ENCODE data around the gene AK4.
A peak's percentile ranks its signal among the peaks of the same experiment; 100 is the strongest.

Gene AK4

DNA sequence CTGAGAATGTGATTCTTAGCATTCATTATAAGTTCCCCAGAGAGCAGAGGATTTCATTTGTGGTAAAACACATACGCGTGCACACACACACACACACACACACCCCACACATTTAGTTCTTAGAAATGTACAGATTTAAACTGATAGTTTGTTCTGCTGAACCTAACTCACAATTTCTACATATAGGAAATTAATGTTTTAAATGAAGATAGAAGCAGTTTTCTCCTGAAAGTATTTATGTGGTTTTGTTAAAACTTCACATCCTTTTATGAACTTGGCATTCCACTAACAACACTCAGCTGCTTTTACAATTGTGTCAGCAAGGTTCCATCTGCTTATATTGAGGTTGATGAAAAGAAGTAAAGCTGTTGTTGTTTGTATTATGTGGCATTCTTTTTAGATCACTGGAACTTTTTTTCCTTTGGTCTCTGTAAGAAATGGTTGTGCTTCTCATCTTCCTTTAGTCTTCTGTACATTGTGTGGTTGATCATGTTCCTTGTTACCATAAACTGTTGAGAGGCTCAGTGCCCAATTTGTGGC, 41.6 kb downstream of the AK4 start:
- TF ChIP-seq TAF1 (IDR thresholded peaks at IDR 0.05; ENCODE audit: borderline replicate concordance, low read depth, low read length) (no peak), POLR2A (IDR thresholded peaks at IDR 0.05; ENCODE audit: low read depth, low read length) (no peak), POLR2AphosphoS5 (IDR thresholded peaks at IDR 0.05; ENCODE audit: low read depth, low read length) (no peak)
- no peak for FAIRE-seq
- DNase-seq (ENCODE audit: insufficient read length), result no peak

DNA sequence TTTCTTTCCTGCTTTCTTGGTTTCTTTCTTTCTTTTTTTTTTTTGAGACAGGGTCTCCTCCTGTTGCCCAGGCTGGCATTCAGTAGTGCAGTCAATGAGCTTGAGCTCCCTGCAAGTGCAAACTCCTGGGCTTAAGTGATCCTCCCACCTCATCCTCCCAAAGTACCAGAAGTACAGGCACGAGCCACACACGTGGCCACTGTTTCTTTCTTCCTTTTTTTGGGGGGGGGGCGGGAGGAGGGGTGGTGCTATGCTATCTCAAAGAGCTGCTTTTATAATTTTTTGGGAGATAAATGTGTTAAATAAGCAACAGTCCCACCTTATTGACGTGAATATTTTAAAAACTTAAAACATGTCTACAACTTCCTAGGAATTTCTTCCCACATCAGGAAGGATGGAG, 42.2 kb downstream of the AK4 start:
- TF ChIP-seq POLR2A (IDR thresholded peaks at IDR 0.05; ENCODE audit: low read depth, low read length) (no peak), POLR2AphosphoS5 (IDR thresholded peaks at IDR 0.05; ENCODE audit: low read depth, low read length) (no peak), TAF1 (IDR thresholded peaks at IDR 0.05; ENCODE audit: borderline replicate concordance, low read depth, low read length) (no peak)
- DNase-seq (ENCODE audit: insufficient read length) (no peak), FAIRE-seq (no peak)

DNA sequence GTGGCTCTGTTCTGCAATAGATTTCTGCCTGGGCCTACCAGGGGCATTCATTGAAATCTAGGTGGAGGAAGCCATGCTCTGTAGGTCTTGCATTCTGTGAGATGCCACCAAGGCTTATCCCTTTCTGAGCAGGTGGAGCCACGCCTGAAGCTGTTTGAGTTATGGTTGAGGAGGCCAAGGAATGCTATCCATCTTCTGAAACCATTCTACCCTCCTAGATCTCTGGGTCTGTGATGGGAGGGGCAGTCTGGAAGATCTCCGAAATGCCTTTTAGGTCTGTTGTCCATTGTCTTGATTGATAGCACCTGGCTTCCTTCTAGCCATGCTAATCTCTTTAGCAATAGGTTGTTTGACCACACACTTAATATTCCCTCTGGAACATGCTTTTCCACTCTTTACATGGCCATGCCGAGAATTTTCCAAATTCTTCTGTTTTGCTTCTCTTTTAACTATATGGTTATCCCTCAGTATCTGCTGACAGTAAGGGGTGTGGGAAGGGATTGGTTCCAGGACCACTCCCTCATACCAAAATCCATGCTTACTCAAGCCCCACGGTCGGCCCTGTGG, 45.2 kb downstream of the AK4 start:
- TF ChIP-seq POLR2A (IDR thresholded peaks at IDR 0.05; ENCODE audit: low read depth, low read length) (no peak), TAF1 (IDR thresholded peaks at IDR 0.05; ENCODE audit: borderline replicate concordance, low read depth, low read length) (no peak), POLR2AphosphoS5 (IDR thresholded peaks at IDR 0.05; ENCODE audit: low read depth, low read length) (no peak)
- DNase-seq (ENCODE audit: insufficient read length) (no peak), FAIRE-seq (no peak)

DNA sequence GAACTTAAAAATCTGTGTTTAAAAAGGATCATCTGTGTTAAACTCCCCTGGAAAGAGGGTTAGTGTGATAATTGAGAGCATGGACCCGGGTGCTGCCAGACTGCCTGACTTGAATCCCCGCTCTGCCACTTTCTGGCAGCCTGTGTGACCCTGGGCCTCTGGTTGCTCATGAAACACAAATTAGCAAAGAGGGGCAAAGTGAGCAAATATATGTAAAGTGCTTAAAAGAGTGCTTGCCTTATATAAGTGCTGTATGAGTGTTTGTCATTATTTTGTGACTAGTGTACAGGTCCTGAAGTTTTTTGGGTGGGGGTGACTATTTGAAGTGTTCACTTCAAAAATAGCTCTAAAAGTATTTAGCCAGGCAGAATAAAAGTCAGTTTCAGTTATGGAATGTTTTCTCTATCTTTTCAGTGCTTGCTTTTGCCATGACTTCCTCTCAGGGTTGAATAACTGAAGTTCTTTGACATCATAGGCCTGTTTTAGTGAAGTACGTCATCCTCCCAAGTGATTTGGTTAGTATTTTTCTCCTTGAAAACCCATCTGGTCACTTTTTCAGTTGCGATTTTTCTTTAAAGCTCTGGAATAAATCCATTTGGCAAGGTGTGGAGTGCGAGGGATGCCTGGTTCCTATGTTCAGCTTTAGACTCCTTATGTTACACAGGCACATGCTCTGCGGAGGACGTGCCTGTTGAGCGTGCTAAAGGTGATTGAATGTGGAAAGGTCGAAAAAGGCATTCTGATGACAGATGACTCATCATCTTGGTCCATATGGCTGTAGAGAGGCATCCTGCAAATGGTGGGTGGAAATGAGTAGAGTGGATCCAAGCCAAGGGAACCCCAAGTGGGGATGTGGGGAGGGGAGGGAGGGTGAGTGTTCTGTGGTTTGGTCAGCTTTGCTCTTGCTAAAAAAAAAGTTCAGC, 47.8 kb downstream of the AK4 start:
- no peak for TF ChIP-seq POLR2A (IDR thresholded peaks at IDR 0.05; ENCODE audit: low read depth, low read length)
- TF ChIP-seq TAF1 (IDR thresholded peaks at IDR 0.05; ENCODE audit: borderline replicate concordance, low read depth, low read length), result no peak
- DNase-seq (ENCODE audit: insufficient read length), result no peak
- FAIRE-seq, result peak; percentile 48

DNA sequence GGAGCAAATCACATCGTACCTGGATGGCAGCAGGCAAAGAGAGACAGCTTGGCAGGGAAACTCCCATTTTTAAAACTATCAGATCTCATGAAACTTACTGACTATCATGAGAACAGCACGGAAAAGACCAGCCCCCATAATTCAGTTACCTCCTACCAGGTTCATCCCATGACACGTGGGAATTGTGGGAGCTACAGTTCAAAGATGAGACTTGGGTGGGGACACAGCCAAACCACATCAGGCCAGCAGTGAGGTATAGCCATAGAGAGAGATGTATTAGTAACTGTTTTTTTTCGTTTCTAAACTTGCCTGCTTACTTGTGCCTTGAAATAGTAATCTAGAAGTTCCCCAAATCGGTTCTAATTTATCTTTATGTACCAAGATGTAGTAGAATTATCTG, 48.9 kb downstream of the AK4 start:
- DNase-seq (ENCODE audit: insufficient read length), result no peak
- TF ChIP-seq POLR2AphosphoS5 (IDR thresholded peaks at IDR 0.05; ENCODE audit: low read depth, low read length), result no peak
- no peak for TF ChIP-seq POLR2A (IDR thresholded peaks at IDR 0.05; ENCODE audit: low read depth, low read length)
- TF ChIP-seq TAF1 (IDR thresholded peaks at IDR 0.05; ENCODE audit: borderline replicate concordance, low read depth, low read length), result no peak
- FAIRE-seq, result peak; percentile 38

DNA sequence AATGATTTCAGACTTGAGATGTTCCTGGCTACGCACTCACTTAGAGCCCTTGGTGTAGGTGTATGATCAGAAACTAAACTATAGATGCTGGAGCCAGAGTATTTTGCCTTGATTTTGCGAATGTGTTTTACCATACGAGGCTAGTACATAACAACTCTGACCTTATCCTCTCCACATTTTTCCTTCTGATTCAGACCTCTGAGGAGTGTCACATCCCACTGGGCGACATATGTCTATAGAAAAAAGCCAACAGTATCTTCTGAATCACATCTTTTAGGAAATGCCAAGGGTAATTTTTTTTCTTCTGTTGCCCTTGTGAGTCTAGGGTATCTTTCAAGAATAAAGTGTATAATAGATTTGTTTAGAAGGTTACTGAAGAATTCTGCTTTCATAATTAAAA, 49.6 kb downstream of the AK4 start:
- FAIRE-seq, result no peak
- TF ChIP-seq TAF1 (IDR thresholded peaks at IDR 0.05; ENCODE audit: borderline replicate concordance, low read depth, low read length), result no peak
- no peak for TF ChIP-seq POLR2A (IDR thresholded peaks at IDR 0.05; ENCODE audit: low read depth, low read length)
- TF ChIP-seq POLR2AphosphoS5 (IDR thresholded peaks at IDR 0.05; ENCODE audit: low read depth, low read length), result no peak
- no peak for DNase-seq (ENCODE audit: insufficient read length)

DNA sequence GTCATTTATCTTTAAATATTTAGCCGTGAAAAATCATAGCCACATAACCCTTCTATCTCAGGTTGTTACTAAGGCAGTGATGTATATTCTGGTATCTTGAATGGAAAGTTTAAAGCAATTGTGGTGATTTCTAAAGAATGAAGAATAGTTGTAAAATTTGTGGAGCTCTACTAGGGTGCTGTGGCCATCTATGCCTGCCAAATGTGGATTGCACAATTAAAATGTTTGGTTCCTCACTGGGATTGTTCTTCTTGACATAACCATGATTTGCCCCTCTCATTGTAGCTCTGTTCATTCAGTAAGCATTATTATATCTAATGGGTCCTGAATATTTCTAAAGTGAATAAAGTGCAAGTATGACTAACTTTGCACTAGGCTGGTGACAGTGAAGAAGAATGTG, 50.1 kb downstream of the AK4 start:
- FAIRE-seq, result no peak
- TF ChIP-seq POLR2A (IDR thresholded peaks at IDR 0.05; ENCODE audit: low read depth, low read length) (no peak), TAF1 (IDR thresholded peaks at IDR 0.05; ENCODE audit: borderline replicate concordance, low read depth, low read length) (no peak), POLR2AphosphoS5 (IDR thresholded peaks at IDR 0.05; ENCODE audit: low read depth, low read length) (no peak)

DNA sequence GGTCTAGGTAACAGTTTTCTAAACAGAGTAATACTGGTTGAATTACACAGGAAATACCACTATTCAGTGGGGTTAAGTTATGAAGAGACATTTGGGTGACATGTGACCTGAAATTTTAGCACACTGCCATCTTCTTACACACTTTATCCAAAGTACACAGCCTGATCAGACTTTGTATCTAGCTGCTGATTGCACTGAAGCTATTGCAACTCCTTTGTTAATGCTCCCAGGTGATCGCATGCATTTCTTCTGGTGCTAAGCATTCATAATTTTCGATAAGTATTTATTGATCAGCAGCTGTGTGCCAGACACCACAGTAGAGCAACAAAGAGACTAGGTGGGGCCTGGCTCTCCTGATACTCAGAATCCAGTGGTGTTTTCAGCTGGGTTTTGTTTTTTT, 52.4 kb downstream of the AK4 start:
- DNase-seq (ENCODE audit: insufficient read length) (no peak), FAIRE-seq (no peak)
- TF ChIP-seq TAF1 (IDR thresholded peaks at IDR 0.05; ENCODE audit: borderline replicate concordance, low read depth, low read length) (no peak), POLR2A (IDR thresholded peaks at IDR 0.05; ENCODE audit: low read depth, low read length) (no peak), POLR2AphosphoS5 (IDR thresholded peaks at IDR 0.05; ENCODE audit: low read depth, low read length) (no peak)

More for the DNA sequence above, 50.1 kb downstream of the AK4 start:
- no peak for DNase-seq (ENCODE audit: insufficient read length)

DNA sequence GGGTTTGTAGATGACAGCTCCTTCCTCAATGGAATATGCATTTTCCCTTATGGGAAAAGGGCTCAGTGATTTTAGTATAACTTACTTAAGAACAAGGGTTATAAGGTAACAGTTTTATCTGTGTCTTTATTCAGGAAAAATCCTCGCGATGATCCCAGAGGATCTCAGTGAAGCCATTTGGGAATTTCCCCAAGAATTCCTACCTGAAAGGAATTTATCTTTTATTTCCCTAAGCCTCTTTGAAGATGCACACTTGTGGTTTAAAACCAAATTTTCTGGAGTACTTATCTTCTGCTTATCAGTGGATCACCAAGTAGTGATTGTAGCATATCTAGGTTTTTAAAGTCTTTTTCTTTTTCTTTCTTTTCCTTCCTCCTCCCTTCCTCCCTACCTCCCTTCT, 58.8 kb downstream of the AK4 start:
- DNase-seq (ENCODE audit: insufficient read length) (no peak), FAIRE-seq (no peak)
- no peak for TF ChIP-seq TAF1 (IDR thresholded peaks at IDR 0.05; ENCODE audit: borderline replicate concordance, low read depth, low read length)
- TF ChIP-seq POLR2AphosphoS5 (IDR thresholded peaks at IDR 0.05; ENCODE audit: low read depth, low read length), result no peak
- TF ChIP-seq POLR2A (IDR thresholded peaks at IDR 0.05; ENCODE audit: low read depth, low read length), result no peak

DNA sequence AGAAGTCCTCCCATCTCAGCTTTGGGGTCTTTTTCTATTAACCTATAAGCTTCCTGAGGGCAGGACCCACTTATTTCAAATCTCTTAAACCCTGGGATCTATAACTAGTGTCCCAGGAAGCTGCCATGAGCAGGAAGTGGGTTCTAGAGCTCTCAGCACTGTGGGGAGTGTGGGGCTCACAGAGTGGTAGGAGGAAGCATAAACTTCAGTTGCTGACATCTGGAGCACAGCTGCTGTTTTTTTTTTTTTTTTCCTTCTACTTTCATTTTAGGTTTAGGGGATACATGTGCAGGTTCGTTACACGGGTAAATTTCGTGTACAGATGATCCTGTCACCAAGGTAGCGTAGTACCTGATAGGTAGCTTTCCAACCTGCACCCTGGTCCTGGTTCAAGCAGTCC, 59.3 kb downstream of the AK4 start:
- TF ChIP-seq POLR2A (IDR thresholded peaks at IDR 0.05; ENCODE audit: low read depth, low read length) (no peak), TAF1 (IDR thresholded peaks at IDR 0.05; ENCODE audit: borderline replicate concordance, low read depth, low read length) (no peak), POLR2AphosphoS5 (IDR thresholded peaks at IDR 0.05; ENCODE audit: low read depth, low read length) (no peak)
- DNase-seq (ENCODE audit: insufficient read length), result no peak
- FAIRE-seq, result peak; percentile 76

DNA sequence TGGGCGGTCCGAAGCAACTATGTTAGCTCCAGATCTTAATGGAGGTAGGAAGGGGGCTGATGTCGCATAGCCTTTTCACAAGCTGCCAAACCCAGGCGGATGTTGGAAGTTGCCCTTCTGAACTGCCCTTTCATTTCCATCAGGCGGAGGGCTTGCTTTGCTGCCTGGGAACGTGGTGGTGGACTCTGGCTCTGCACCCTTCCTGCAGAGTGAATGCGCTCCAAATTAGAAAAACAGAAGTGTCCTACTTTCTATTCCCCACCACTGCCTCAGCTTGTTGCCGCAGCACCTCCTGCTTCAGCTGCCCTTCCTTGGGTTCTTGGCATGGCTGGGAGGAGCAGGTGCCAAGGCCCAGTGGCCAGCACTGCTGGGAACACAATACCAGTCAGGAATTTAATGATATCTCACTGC, 60.6 kb downstream of the AK4 start:
- no peak for FAIRE-seq
- no peak for DNase-seq (ENCODE audit: insufficient read length)
- TF ChIP-seq POLR2AphosphoS5 (IDR thresholded peaks at IDR 0.05; ENCODE audit: low read depth, low read length), result no peak
- TF ChIP-seq POLR2A (IDR thresholded peaks at IDR 0.05; ENCODE audit: low read depth, low read length), result no peak
- TF ChIP-seq TAF1 (IDR thresholded peaks at IDR 0.05; ENCODE audit: borderline replicate concordance, low read depth, low read length), result no peak
